ENCODE data around the gene OR2B2.
A peak's percentile ranks its signal among the peaks of the same experiment; 100 is the strongest.

DNA sequence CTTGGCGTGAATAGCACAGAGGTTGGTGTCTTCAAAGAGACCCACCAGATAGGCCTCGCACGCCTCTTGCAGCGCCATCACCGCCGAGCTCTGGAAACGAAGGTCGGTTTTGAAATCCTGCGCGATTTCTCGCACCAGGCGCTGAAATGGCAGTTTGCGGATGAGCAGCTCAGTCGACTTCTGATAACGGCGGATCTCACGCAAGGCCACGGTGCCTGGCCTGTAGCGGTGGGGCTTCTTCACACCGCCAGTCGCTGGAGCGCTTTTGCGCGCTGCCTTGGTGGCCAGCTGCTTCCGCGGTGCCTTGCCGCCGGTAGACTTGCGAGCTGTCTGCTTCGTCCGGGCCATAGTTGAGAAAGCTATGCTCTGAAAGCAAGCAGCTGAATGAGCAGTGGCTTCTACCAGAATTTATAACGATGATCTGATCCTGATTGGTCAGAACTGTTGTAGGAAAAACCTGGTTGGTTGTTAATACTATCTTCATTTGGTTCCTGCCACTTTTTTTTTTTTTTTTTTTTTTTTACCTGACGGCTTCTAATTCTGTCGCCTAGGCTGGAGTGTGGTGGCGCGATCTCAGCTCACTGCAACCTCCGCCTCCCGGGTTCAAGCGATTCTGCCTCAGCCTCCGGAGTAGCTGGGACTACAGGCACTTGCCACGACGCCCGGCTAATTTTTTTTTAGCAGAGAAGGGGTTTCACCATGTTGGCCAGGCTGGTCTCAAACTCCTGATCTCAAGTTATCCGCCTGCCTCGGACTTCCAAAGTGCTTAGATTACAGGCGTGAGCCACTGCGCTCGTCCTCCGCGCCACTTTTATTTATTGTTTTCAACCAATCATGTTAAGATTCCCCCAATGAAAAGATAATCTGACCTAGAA lies 21.5 kb downstream of the OR2B2 start:
- TF ChIP-seq EP300 (IDR thresholded peaks at IDR 0.05) (no peak), ESRRA (IDR thresholded peaks at IDR 0.05; ENCODE audit: borderline replicate concordance, low read length) (no peak), JUN (IDR thresholded peaks at IDR 0.05) (peak; percentile 69 to 94; a peak in 3 of 5 replicates), CHD4 (IDR thresholded peaks at IDR 0.05; ENCODE audit: borderline replicate concordance) (no peak), POLR2A (IDR thresholded peaks at IDR 0.05; ENCODE audit: low read length) (peak; percentile 96), MAFK (IDR thresholded peaks at IDR 0.05; ENCODE audit: partially characterized antibody) (peak; percentile 8), MYC (IDR thresholded peaks at IDR 0.05; ENCODE audit: borderline replicate concordance, low read length) (no peak), RNF2 (IDR thresholded peaks at IDR 0.05; ENCODE audit: borderline replicate concordance, low read depth) (peak; percentile 25; the same call in 1 of the 2 replicates), SMC3 (IDR thresholded peaks at IDR 0.05) (no peak)
- TF ChIP-seq, protein P1, sequence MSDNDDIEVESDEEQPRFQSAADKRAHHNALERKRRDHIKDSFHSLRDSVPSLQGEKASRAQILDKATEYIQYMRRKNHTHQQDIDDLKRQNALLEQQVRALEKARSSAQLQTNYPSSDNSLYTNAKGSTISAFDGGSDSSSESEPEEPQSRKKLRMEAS (IDR thresholded peaks at IDR 0.05) = peak; percentile 66; the same call in 1 of the 2 replicates
- TF ChIP-seq, protein P2, sequence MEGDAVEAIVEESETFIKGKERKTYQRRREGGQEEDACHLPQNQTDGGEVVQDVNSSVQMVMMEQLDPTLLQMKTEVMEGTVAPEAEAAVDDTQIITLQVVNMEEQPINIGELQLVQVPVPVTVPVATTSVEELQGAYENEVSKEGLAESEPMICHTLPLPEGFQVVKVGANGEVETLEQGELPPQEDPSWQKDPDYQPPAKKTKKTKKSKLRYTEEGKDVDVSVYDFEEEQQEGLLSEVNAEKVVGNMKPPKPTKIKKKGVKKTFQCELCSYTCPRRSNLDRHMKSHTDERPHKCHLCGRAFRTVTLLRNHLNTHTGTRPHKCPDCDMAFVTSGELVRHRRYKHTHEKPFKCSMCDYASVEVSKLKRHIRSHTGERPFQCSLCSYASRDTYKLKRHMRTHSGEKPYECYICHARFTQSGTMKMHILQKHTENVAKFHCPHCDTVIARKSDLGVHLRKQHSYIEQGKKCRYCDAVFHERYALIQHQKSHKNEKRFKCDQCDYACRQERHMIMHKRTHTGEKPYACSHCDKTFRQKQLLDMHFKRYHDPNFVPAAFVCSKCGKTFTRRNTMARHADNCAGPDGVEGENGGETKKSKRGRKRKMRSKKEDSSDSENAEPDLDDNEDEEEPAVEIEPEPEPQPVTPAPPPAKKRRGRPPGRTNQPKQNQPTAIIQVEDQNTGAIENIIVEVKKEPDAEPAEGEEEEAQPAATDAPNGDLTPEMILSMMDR (IDR thresholded peaks at IDR 0.05) = 0 out of 3 replicates have a peak, but pooled peaks have one; percentile 6
- TF ChIP-seq, protein P3, sequence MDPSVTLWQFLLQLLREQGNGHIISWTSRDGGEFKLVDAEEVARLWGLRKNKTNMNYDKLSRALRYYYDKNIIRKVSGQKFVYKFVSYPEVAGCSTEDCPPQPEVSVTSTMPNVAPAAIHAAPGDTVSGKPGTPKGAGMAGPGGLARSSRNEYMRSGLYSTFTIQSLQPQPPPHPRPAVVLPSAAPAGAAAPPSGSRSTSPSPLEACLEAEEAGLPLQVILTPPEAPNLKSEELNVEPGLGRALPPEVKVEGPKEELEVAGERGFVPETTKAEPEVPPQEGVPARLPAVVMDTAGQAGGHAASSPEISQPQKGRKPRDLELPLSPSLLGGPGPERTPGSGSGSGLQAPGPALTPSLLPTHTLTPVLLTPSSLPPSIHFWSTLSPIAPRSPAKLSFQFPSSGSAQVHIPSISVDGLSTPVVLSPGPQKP (IDR thresholded peaks at IDR 0.05; ENCODE audit: low read depth, low read length) = no peak
- TF ChIP-seq, protein P4, sequence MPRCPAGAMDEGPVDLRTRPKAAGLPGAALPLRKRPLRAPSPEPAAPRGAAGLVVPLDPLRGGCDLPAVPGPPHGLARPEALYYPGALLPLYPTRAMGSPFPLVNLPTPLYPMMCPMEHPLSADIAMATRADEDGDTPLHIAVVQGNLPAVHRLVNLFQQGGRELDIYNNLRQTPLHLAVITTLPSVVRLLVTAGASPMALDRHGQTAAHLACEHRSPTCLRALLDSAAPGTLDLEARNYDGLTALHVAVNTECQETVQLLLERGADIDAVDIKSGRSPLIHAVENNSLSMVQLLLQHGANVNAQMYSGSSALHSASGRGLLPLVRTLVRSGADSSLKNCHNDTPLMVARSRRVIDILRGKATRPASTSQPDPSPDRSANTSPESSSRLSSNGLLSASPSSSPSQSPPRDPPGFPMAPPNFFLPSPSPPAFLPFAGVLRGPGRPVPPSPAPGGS (IDR thresholded peaks at IDR 0.05) = peak; percentile 89; the same call in 2 of the 3 replicates
